Endodermal cell (in vitro differentiated cells): Measurements from ENCODE around the gene CKAP2L. TPM values are rescaled to one million over a fixed set of nuclear protein-coding genes. Genes with fewer than 3 reads are reported as not detected.

Source experiments
- DNase-seq: peaks from one replicate; pipeline ENCODE4 v3.0.0-alpha.2; 2017
- H3K27ac ChIP-seq: 2 replicates; pipeline ENCODE4 v1.5.1; 2013; ENCODE audit warnings: mild to moderate bottlenecking, low read depth, low read length, moderate library complexity
- H3K27me3 ChIP-seq: 2 replicates; pipeline ENCODE4 v1.6.1; 2013; ENCODE audit warnings: mild to moderate bottlenecking, low read length, moderate library complexity; ENCODE audit not compliant: insufficient read depth, control insufficient read depth, poor library complexity, severe bottlenecking
- H3K36me3 ChIP-seq: 2 replicates; pipeline ENCODE4 v1.7.0; 2013; ENCODE audit warnings: mild to moderate bottlenecking, low read length, moderate library complexity; ENCODE audit not compliant: control insufficient read depth, insufficient read depth
- H3K4me1 ChIP-seq: one replicate; pipeline ENCODE4 v1.7.0; 2013; ENCODE audit warnings: low read length; ENCODE audit not compliant: control insufficient read depth, insufficient read depth
- H3K4me3 ChIP-seq: 2 replicates; pipeline ENCODE4 v1.5.1; 2013; ENCODE audit warnings: mild to moderate bottlenecking, low read length, moderate library complexity
- H3K9ac ChIP-seq: 2 replicates; pipeline ENCODE4 v1.6.1; 2013; ENCODE audit warnings: mild to moderate bottlenecking, low read length, moderate library complexity; ENCODE audit not compliant: poor library complexity, severe bottlenecking; ENCODE audit errors: extremely low read depth
- H3K9me3 ChIP-seq: 2 replicates; pipeline ENCODE4 v1.6.1; 2013; ENCODE audit warnings: mild to moderate bottlenecking, low read length, moderate library complexity; ENCODE audit not compliant: control insufficient read depth
- H3K27ac Mint-ChIP-seq: 2 replicates; pipeline ENCODE4 v1.8.0; 2020; ENCODE audit warnings: mixed read lengths
- H3K27me3 Mint-ChIP-seq: 2 replicates; pipeline ENCODE4 v1.8.0; 2021; ENCODE audit warnings: mild to moderate bottlenecking, mixed read lengths; ENCODE audit not compliant: insufficient read depth
- H3K36me3 Mint-ChIP-seq: 2 replicates; pipeline ENCODE4 v1.8.0; 2020; ENCODE audit warnings: low read depth, mixed read lengths
- H3K4me1 Mint-ChIP-seq: 2 replicates; pipeline ENCODE4 v1.8.0; 2020; ENCODE audit warnings: mixed read lengths
- H3K4me3 Mint-ChIP-seq: 2 replicates; pipeline ENCODE4 v1.8.0; 2020; ENCODE audit warnings: mild to moderate bottlenecking, moderate library complexity, mixed read lengths
- H3K9me3 Mint-ChIP-seq: 2 replicates; pipeline ENCODE4 v1.8.0; 2020; ENCODE audit warnings: mild to moderate bottlenecking, mixed read lengths
- CTCF ChIP-seq: fragments of 200-600 bp; sonication (generic); conservative IDR thresholded peaks from 2 replicates; pipeline ENCODE4 v1.5.0; 2021; ENCODE audit warnings: antibody characterized with exemption, mild to moderate bottlenecking
- WGBS, 2 experiments: methylation state at CpG; one replicate each; pipeline versions ENCODE4 v1.1.5 to v1.1.7; 2013; ENCODE audit warnings: missing lambda C conversion rate in 2 of 2, mixed read lengths in 1 of 2; ENCODE audit not compliant: insufficient coverage in 1 of 2, insufficient read length in 1 of 2; 5-methylcytosine and 5-hydroxymethylcytosine counted together
- total RNA-seq, 2 donors: library from RNA; stranded (reverse); fragmentation: NEBNext Ultra II Directional in 1 of 2; extraction: Animal tissue kit (Norgen Biotek cat#: 25700) in 1 of 2; gene quantifications; 2 replicates in 1 of 2; 3 replicates in 1 of 2; pipeline ENCODE4 v1.2.1, GENCODE V29; 2021

The CKAP2L gene
- total RNA-seq, 2 donors from 2014 or later, result 20.1 to 30.3 TPM

- 93 to 95% methylated on average over 6 to 12 of the region's 12 CpGs for WGBS, 2 experiments
- no peaks in the 10 kb centered on the region for H3K4me1 ChIP-seq
- Mint-ChIP-seq H3K4me1 (peaks cover 12% of the 10 kb centered on the region), H3K36me3 (no peaks in the 10 kb centered on the region), H3K9me3 (no peaks in the 10 kb centered on the region), H3K27me3 (no peaks in the 10 kb centered on the region), H3K4me3 (no peak overlapping the region), H3K27ac (no peak overlapping the region)
- H3K9ac ChIP-seq, result no peak overlapping the region
- no peaks in the 10 kb centered on the region for H3K36me3 ChIP-seq
- DNase-seq, result no peak
- H3K27me3 ChIP-seq, result no peaks in the 10 kb centered on the region
- TF ChIP-seq CTCF, result no peak
- H3K4me3 ChIP-seq, result no peak overlapping the region
- no peaks in the 10 kb centered on the region for H3K9me3 ChIP-seq
- no peak overlapping the region for H3K27ac ChIP-seq
Measured at GRCh38 chr2:112694182-112694581, 70.2 kb downstream of the CKAP2L start.

GRCh38 chr2:112693596-112693995 is 70.8 kb downstream of the CKAP2L start:
- WGBS, 2 experiments, result 95 to 96% methylated on average over 5 to 9 of the region's 9 CpGs
- no peaks in the 10 kb centered on the region for H3K27me3 ChIP-seq
- H3K27ac ChIP-seq, result no peak overlapping the region
- no peak overlapping the region for H3K9ac ChIP-seq
- no peaks in the 10 kb centered on the region for H3K9me3 ChIP-seq
- peak overlapping the region; percentile 17 for H3K27ac Mint-ChIP-seq
- H3K4me3 Mint-ChIP-seq, result no peak overlapping the region
- no peaks in the 10 kb centered on the region for H3K36me3 Mint-ChIP-seq
- H3K36me3 ChIP-seq, result no peaks in the 10 kb centered on the region
- peaks cover 12% of the 10 kb centered on the region for H3K4me1 Mint-ChIP-seq
- DNase-seq, result no peak
- no peaks in the 10 kb centered on the region for H3K4me1 ChIP-seq
- TF ChIP-seq CTCF, result no peak
- no peak overlapping the region for H3K4me3 ChIP-seq
- no peaks in the 10 kb centered on the region for H3K9me3 Mint-ChIP-seq
- no peaks in the 10 kb centered on the region for H3K27me3 Mint-ChIP-seq

DNA sequence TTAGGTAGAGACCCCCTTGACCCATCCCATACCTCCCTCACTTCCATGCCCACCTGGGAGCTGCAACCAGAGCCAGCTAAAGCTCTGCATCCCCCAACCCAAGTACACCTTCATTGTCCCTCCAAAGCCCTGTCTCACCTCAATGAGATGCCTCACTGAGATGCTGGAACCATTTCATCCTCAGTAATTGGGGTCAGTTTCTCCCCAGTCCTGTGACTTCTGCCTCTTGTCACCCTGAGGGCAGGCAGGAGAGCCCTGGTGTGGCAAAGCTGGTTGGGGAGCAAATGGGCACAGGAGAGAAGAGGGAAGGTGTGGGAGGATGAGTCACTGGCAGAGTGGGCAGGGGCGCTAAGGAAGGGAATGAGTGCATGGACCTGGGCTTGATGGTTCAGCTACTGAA is 71.5 kb downstream of the CKAP2L start:
- H3K27me3 Mint-ChIP-seq, result no peaks in the 10 kb centered on the region
- peaks cover 12% of the 10 kb centered on the region for H3K4me1 Mint-ChIP-seq
- peak overlapping the region; percentile 65 for H3K27ac Mint-ChIP-seq
- H3K9ac ChIP-seq, result no peak overlapping the region
- TF ChIP-seq CTCF, result no peak
- no peaks in the 10 kb centered on the region for H3K4me1 ChIP-seq
- H3K27ac ChIP-seq, result no peak overlapping the region
- H3K27me3 ChIP-seq, result no peaks in the 10 kb centered on the region
- no peak for DNase-seq
- no peak overlapping the region for H3K4me3 ChIP-seq
- WGBS, 2 experiments, result 100% methylated on average over 1 of the region's 1 CpG
- H3K4me3 Mint-ChIP-seq, result no peak overlapping the region
- H3K36me3 Mint-ChIP-seq, result no peaks in the 10 kb centered on the region
- H3K9me3 ChIP-seq, result no peaks in the 10 kb centered on the region
- H3K9me3 Mint-ChIP-seq, result no peaks in the 10 kb centered on the region
- H3K36me3 ChIP-seq, result no peaks in the 10 kb centered on the region
